ENCODE data around the gene PREB.

- TF ChIP-seq POLR2A (IDR thresholded peaks at IDR 0.05) (no peak), CTCF (IDR thresholded peaks at IDR 0.05) (no peak)
Measured at GRCh38 chr2:27182346-27182745, 47.9 kb upstream of the PREB start.

Measured in stomach (tissue), 4 donors.